DND-41 (cell line): ENCODE measurements around the gene A2M.

Source experiments
- EZH2 ChIP-seq: IDR thresholded peaks from 3 replicates; pipeline ENCODE4 v1.6.1; 2012; ENCODE audit warnings: borderline replicate concordance, low read depth, mild to moderate bottlenecking, moderate library complexity, low read length, inconsistent platforms; ENCODE audit not compliant: severe bottlenecking
- TF ChIP-seq, protein P1 (sequence below): IDR thresholded peaks from 2 replicates; pipeline ENCODE4 v1.5.1; 2012; ENCODE audit warnings: borderline replicate concordance, low read length, moderate library complexity, mild to moderate bottlenecking; ENCODE audit not compliant: poor library complexity, severe bottlenecking; ENCODE audit errors: extremely low read depth

DNA sequence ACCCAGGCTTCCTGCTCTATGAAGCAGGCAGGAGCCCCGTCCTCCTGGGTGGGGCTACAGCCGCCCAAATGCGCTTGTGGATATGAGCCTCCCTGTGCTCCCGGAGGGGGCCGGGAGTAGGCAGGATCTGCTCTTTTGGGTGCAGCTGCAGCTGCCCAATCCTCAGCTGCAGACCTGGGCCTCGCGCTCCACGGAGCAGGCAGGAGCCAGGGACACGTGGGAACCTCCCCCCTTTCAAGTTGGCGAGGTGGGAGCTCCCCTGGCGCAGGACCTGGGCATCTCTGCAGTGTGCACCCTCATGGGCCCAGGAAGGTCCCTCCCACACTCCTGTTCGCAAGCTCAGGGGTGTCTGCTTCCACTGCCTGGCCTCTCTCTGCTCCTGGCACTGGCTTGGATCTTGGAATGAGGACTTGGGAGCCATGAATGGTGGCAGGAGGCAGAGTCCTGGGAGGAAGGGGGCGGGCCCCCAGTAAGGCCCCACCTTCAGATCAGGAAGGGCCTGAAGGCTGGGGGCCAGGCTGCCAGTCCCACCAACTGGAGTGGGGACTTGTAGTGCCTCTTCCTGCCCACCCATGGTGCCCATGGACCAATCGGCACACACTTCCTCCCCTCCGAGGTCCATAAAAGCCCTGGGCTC is 65.1 kb downstream of the A2M start:
- TF ChIP-seq, protein P1, sequence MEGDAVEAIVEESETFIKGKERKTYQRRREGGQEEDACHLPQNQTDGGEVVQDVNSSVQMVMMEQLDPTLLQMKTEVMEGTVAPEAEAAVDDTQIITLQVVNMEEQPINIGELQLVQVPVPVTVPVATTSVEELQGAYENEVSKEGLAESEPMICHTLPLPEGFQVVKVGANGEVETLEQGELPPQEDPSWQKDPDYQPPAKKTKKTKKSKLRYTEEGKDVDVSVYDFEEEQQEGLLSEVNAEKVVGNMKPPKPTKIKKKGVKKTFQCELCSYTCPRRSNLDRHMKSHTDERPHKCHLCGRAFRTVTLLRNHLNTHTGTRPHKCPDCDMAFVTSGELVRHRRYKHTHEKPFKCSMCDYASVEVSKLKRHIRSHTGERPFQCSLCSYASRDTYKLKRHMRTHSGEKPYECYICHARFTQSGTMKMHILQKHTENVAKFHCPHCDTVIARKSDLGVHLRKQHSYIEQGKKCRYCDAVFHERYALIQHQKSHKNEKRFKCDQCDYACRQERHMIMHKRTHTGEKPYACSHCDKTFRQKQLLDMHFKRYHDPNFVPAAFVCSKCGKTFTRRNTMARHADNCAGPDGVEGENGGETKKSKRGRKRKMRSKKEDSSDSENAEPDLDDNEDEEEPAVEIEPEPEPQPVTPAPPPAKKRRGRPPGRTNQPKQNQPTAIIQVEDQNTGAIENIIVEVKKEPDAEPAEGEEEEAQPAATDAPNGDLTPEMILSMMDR: no peak
- TF ChIP-seq EZH2: no peak
